Inflammatory macrophage (primary cell): ENCODE data around the gene COL6A2.
"Not testable (repeated sequence)": the region's sequence is repeated elsewhere in the genome, so short reads cannot be mapped to it uniquely, and the experiment has no call there.

Experiments used
- DNase-seq, 2 donors: peaks; one replicate each; pipeline ENCODE4 v3.0.0-alpha.2; 2020 to 2022

The COL6A2 gene

GRCh38 chr21:46157396-46157986 lies 59.6 kb downstream of the COL6A2 start:
- DNase-seq: no peak

- DNase-seq: no peak
Observed at GRCh38 chr21:46157987-46158451, 60.1 kb downstream of the COL6A2 start.

- no peak for DNase-seq
Observed at GRCh38 chr21:46158666-46159300, 60.9 kb downstream of the COL6A2 start.

DNA sequence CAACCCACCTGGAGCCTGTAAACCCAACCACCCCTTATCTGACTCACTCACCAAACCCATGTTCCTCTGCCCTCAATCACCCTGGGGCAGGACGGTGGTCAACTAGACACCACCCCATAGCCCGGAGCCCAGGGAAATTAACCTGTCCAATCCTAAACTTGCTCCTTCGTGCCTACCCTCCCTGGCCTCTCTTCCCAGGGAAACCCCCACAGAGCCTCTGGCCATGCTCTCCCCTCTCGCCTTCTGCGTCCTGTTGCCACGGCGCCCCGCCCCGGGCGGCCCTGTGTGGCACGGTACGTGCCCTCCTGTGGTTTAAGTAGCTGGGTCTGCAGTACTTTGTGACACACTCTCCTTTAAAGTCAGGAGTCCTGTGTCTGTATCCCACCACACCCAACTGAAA lies 61.5 kb downstream of the COL6A2 start:
- DNase-seq: no peak

- DNase-seq: no peak
Observed at GRCh38 chr21:46159841-46160656, 62.1 kb downstream of the COL6A2 start.

- no peak for DNase-seq
Observed at GRCh38 chr21:46160657-46160906, 62.7 kb downstream of the COL6A2 start.

DNA sequence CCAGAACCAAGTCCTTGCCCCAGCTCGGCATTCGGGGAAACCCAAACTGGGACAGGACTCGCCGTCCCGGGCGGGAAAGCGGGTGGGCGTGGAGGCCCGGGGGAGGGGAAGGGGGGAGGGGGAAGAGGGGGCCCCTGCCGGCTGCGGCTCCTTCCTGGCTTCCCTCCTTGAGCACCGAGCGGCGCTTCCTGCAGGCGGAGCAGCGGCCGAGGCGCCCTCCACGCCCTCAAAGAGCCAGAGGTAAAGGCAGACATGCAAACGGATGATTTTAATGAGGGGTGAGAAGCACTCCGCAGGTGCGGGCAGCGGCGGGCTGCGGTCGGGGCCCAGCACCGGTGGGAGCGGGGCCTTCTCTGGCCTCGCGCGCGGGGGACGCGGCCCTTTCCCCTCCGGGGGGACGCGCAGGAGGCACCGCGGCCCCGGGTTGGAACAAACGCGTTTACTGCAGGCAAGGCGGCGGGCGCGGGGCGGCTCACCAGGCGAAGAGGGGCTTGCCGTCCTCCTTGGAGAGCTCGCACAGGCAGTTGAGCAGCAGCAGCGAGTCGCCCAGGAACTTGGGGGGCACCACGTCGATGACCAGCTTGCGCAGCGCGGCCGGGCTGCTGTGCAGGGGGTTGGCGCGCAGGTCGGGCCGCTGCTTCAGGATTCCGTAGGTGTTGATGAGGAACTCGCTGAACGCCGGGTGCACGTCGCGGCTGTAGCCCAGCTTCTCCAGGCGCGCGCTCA lies 63.2 kb downstream of the COL6A2 start:
- no peak for DNase-seq

- DNase-seq: no peak
Observed at GRCh38 chr21:46161633-46162592, 64.0 kb downstream of the COL6A2 start.

- no peak for DNase-seq
Observed at GRCh38 chr21:46163380-46163779, 65.5 kb downstream of the COL6A2 start.

DNA sequence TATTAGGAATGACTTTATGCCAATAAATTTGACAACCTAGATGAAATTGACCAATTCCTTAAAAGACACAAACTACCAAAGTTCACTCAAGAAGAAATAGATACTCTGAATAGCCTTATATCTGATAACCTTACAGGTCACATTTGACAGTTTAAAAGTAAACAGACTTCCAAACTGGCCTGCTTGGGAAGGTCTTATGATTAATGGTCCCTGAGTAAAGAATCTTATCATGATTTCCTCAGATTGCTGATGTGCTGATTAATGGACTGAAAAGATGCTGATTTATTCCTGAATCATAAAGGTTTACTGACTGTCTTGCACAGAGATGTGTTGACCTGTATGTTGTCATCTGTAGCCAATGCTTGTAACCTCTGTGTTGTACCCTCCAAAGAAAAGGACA lies 67.2 kb downstream of the COL6A2 start:
- DNase-seq: no peak

DNA sequence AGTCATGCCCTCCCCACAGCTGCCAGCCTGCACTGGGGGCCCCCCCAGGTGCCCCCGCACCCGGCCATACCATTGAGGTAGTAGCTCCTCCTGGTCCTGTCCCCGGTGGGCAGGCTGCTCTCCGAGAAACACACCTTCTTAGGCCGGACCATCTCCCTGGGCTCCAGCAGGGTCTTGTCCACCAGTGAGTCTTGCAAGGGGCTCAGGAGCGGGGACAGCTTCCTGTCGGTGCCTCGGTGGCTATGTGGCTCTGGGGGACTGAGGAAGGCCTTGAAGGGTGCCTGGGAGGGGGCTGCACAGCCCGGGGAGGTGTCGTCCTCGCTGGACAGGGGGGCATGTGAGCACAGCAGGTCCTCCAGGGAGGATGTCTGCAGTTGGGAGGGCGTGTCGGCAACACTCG lies 70.3 kb downstream of the COL6A2 start:
- DNase-seq: no peak

GRCh38 chr21:46168659-46169386 lies 70.9 kb downstream of the COL6A2 start:
- DNase-seq: no peak

DNA sequence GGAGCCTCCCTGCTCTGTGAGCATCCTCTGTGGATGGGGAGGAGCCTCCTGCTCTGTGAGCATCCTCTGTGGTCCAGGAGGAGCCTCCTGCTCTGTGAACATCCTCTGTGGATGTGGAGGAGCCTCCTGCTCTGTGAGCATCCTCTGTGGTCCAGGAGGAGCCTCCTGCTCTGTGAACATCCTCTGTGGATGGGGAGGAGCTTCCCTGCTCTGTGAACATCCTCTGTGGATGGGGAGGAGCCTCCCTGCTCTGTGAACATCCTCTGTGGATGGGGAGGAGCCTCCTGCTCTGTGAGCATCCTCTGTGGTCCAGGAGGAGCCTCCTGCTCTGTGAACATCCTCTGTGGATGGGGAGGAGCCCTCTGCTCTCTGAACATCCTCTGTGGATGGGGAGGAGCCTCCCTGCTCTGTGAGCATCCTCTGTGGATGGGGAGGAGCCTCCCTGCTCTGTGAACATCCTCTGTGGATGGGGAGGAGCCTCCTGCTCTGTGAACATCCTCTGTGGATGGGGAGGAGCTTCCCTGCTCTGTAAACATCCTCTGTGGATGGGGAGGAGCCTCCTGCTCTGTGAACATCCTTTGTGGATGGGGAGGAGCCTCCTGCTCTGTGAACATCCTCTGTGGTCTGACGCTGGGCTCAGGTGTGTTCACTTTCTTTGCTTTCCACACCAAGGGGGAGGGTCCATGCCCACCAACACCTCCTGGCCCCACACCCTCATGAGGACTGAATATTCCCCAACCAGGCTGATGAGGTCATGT lies 72.7 kb downstream of the COL6A2 start:
- DNase-seq: not testable (repeated sequence)

- DNase-seq: no peak
Observed at GRCh38 chr21:46171585-46171984, 73.7 kb downstream of the COL6A2 start.

DNA sequence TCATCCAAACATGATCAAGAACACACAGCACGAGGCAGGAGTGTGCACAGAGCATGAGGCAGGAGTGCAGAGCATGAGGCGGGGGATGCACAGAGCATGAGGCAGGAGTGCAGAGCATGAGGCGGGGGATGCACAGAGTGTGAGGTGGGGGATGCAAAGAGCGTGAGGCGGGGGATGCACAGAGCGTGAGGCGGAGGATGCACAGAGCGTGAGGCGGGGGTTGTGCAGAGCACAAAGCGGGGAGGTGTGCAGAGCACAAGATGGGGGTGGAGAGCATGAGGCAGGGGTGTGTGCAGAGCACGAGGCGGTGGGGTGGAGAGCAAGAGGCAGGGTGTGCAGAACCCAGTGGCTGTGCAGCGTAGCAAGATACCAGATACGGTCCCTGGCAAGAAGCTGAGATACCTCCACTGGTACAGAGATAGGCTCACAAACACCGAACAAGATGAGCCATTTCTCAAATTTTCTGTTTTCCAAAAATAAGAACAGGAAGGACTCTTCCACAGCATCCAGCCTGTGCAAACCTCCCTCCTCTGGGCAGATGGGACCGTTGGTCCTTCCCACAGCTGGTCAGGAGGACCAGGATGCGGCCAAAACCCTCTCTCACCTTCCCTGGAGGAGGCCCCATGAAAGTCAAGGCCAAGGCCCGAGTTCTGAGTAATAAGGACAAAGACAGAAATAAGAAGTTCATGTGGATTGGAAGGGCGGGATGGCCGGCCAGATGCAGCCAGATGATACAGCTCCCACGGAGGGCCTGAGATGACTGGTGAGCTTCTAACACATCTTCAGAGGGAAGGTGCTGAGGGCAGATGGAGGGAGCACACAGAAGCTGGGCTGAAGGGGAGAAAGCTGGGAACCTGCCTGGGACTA lies 74.3 kb downstream of the COL6A2 start:
- no peak for DNase-seq

DNA sequence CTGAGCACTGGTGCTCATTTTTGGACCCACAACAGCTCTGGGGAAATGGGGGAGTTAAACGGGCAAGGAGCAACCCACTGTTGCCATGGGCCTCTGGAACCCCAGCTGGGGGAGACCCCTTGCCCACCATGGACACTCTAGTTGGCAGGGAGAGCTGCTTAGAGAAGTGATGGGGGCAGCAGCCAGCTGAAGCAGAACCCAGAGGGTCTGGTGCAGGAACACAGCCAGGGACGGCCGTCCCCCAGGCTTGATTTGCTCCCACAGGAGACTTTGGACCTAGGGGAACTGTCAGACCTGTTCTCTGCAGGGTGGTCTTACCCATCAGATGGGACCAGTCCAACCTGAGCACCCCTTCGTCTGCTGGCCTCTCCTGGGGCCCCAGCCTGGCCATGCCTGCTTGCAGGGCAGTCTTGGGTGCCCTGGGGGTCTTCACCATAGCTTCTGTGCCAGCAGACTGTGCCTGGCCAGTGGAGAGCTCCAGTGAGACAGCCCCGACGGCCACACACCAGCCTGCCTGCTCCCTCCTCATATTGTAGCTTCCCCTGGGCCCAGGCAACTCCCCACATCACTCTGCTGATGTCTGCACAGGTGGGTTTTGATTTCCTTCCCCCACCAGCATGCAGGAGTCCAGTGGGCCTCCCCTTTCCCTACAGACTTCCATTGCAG lies 75.1 kb downstream of the COL6A2 start:
- DNase-seq: no peak

GRCh38 chr21:46173573-46173972 lies 75.7 kb downstream of the COL6A2 start:
- no peak for DNase-seq

DNA sequence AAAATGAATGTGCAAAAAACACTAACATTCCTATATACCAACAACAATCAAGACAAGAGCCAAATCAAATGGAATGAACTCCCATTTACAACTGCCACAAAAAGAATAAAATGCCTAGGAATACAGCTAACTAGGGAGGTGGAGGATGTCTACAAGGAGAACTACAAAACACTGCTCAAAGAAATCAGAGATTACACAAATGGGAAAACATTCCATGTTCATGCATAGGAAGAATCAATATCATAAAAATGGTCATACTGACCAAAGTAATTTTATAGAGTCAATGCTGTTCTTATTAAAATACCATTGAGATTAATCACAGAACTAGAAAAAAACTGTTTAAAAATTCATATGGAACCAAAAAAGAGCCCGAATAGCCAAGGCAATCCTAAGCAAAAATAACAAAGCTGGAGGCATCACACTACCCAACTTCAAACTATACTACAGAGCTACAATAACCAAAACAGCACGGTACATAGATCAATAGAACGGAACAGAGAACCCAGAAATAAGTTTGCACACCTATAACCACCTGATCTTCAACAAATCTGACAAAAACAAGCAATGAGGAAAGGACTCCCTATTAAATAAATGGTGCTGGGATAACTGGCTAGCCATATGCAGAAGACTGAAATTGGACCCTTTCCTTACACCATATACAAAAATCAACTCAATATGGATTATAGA lies 78.7 kb downstream of the COL6A2 start:
- not testable (repeated sequence) for DNase-seq
